Measurements from ENCODE around the gene GNG4.
A peak's percentile ranks its signal among the peaks of the same experiment; 100 is the strongest.
"Not testable (repeated sequence)": the region's sequence is repeated elsewhere in the genome, so short reads cannot be mapped to it uniquely, and the experiment has no call there.

The GNG4 gene

GRCh38 chr1:235650341-235651169 lies 971 bp upstream of the GNG4 start:
- no peak for DNase-seq (ENCODE audit: low read depth)
- peak overlapping the region; percentile 29 for H3K4me3 ChIP-seq (ENCODE audit: low read length)
- no peak for TF ChIP-seq CTCF (conservative IDR thresholded peaks at IDR 0.05; ENCODE audit: low read length)

- peak; percentile 52 for DNase-seq (ENCODE audit: low read depth)
- peak overlapping the region; percentile 40 for H3K4me3 ChIP-seq (ENCODE audit: low read length)
Measured at GRCh38 chr1:235648954-235649367, 623 bp downstream of the GNG4 start.

GRCh38 chr1:235648407-235648907 lies 1.1 kb downstream of the GNG4 start:
- DNase-seq (ENCODE audit: low read depth) = no peak
- TF ChIP-seq CTCF (conservative IDR thresholded peaks at IDR 0.05; ENCODE audit: low read length) = no peak
- H3K4me3 ChIP-seq (ENCODE audit: low read length) = no peak overlapping the region; the same call in 1 of the 2 replicates

More at GRCh38 chr1:235648954-235649367, 623 bp downstream of the GNG4 start:
- TF ChIP-seq CTCF (conservative IDR thresholded peaks at IDR 0.05; ENCODE audit: low read length) = no peak

GRCh38 chr1:235647537-235647936 lies 2.0 kb downstream of the GNG4 start:
- not testable (repeated sequence) for H3K4me3 ChIP-seq (ENCODE audit: low read length); DNase-seq (ENCODE audit: low read depth)

- no peak overlapping the region for H3K4me3 ChIP-seq (ENCODE audit: low read length)
- no peak for DNase-seq (ENCODE audit: low read depth)
- TF ChIP-seq CTCF (conservative IDR thresholded peaks at IDR 0.05; ENCODE audit: low read length) = no peak
Measured at GRCh38 chr1:235646463-235646862, 3.1 kb downstream of the GNG4 start.

- no peak for DNase-seq (ENCODE audit: low read depth)
- TF ChIP-seq CTCF (conservative IDR thresholded peaks at IDR 0.05; ENCODE audit: low read length) = no peak
- no peak overlapping the region for H3K4me3 ChIP-seq (ENCODE audit: low read length)
Measured at GRCh38 chr1:235644693-235645305, 4.8 kb downstream of the GNG4 start.

- H3K4me3 ChIP-seq (ENCODE audit: low read length) = no peak overlapping the region
- no peak for TF ChIP-seq CTCF (conservative IDR thresholded peaks at IDR 0.05; ENCODE audit: low read length)
- no peak for DNase-seq (ENCODE audit: low read depth)
Measured at GRCh38 chr1:235643837-235644692, 5.5 kb downstream of the GNG4 start.
